ENCODE measurements around the gene CARD11. TPM values are rescaled to one million over a fixed set of nuclear protein-coding genes. Genes with fewer than 3 reads are reported as not detected.

Gene CARD11
- polyA plus RNA-seq, 1 experiment: 1.2 TPM

GRCh38 chr7:3009086-3009485, 34.6 kb downstream of the CARD11 start:
- H3K27me3 ChIP-seq (ENCODE audit: control insufficient read depth, insufficient read depth, low read length): no peaks in the 10 kb centered on the region
- no peak overlapping the region for H3K4me3 ChIP-seq (ENCODE audit: low read depth, low read length)
- no peaks in the 10 kb centered on the region; the same call in 1 of the 2 replicates for H3K9me3 ChIP-seq (ENCODE audit: control insufficient read depth, insufficient read depth, low read length)
- ChIA-PET CTCF (no interaction called here), POLR2A (no interaction called here)
- no peak for TF ChIP-seq CTCF (IDR thresholded peaks at IDR 0.05; ENCODE audit: low read depth, low read length)
- no peak overlapping the region for H3K27ac ChIP-seq (ENCODE audit: low read depth, low read length)
- DNase-seq (ENCODE audit: low read depth, low spot score): no peak

GRCh38 chr7:3008386-3008785, 35.3 kb downstream of the CARD11 start:
- ChIA-PET CTCF (interaction anchor here (0.5 kb wide), 1 partner anchor 65 kb away, joined by 3 read pairs; no protein-coding TSS in a partner anchor), POLR2A (no interaction called here)
- TF ChIP-seq CTCF (IDR thresholded peaks at IDR 0.05; ENCODE audit: low read depth, low read length): no peak
- Histone ChIP-seq H3K27ac (ENCODE audit: low read depth, low read length) (no peak overlapping the region), H3K4me3 (ENCODE audit: low read depth, low read length) (no peak overlapping the region), H3K27me3 (ENCODE audit: control insufficient read depth, insufficient read depth, low read length) (no peaks in the 10 kb centered on the region), H3K9me3 (ENCODE audit: control insufficient read depth, insufficient read depth, low read length) (no peaks in the 10 kb centered on the region; the same call in 1 of the 2 replicates)
- no peak for DNase-seq (ENCODE audit: low read depth, low spot score)

- ChIA-PET POLR2A (no interaction called here), CTCF (interaction anchor here (0.5 kb wide), 1 partner anchor 64 kb away, joined by 3 read pairs; no protein-coding TSS in a partner anchor)
- no peak for TF ChIP-seq CTCF (IDR thresholded peaks at IDR 0.05; ENCODE audit: low read depth, low read length)
- Histone ChIP-seq H3K9me3 (ENCODE audit: control insufficient read depth, insufficient read depth, low read length) (no peaks in the 10 kb centered on the region; the same call in 1 of the 2 replicates), H3K4me3 (ENCODE audit: low read depth, low read length) (no peak overlapping the region), H3K27me3 (ENCODE audit: control insufficient read depth, insufficient read depth, low read length) (no peaks in the 10 kb centered on the region), H3K27ac (ENCODE audit: low read depth, low read length) (no peak overlapping the region)
- no peak for DNase-seq (ENCODE audit: low read depth, low spot score)
Observed at GRCh38 chr7:3007696-3008095, 36.0 kb downstream of the CARD11 start.

- no peaks in the 10 kb centered on the region; the same call in 1 of the 2 replicates for H3K9me3 ChIP-seq (ENCODE audit: control insufficient read depth, insufficient read depth, low read length)
- DNase-seq (ENCODE audit: low read depth, low spot score): no peak
- no peak overlapping the region for H3K4me3 ChIP-seq (ENCODE audit: low read depth, low read length)
- no peak overlapping the region for H3K27ac ChIP-seq (ENCODE audit: low read depth, low read length)
- CTCF ChIA-PET: no interaction called here
- no peaks in the 10 kb centered on the region for H3K27me3 ChIP-seq (ENCODE audit: control insufficient read depth, insufficient read depth, low read length)
- TF ChIP-seq CTCF (IDR thresholded peaks at IDR 0.05; ENCODE audit: low read depth, low read length): no peak
- POLR2A ChIA-PET: no interaction called here
Observed at GRCh38 chr7:3005257-3005656, 38.4 kb downstream of the CARD11 start.

GRCh38 chr7:3003936-3004335, 39.7 kb downstream of the CARD11 start:
- TF ChIP-seq CTCF (IDR thresholded peaks at IDR 0.05; ENCODE audit: low read depth, low read length): no peak
- CTCF ChIA-PET: no interaction called here
- Histone ChIP-seq H3K9me3 (ENCODE audit: control insufficient read depth, insufficient read depth, low read length) (no peaks in the 10 kb centered on the region; the same call in 1 of the 2 replicates), H3K27ac (ENCODE audit: low read depth, low read length) (no peak overlapping the region), H3K4me3 (ENCODE audit: low read depth, low read length) (no peak overlapping the region), H3K27me3 (ENCODE audit: control insufficient read depth, insufficient read depth, low read length) (no peaks in the 10 kb centered on the region)
- no peak for DNase-seq (ENCODE audit: low read depth, low spot score)
- POLR2A ChIA-PET: no interaction called here
